Activated naive CD4-positive, alpha-beta T cell treated with anti-CD3 and anti-CD28 coated beads, Interleukin-2, amount 10 ng/mL, durations not matched to agents 7 days and 5 days (primary cell): ENCODE data around the gene MGST3.
"Not testable (repeated sequence)": the region's sequence is repeated elsewhere in the genome, so short reads cannot be mapped to it uniquely, and the experiment has no call there.

Experiments used
- CTCF ChIA-PET: fragments of 350-600 bp; sonication (Branson Sonifier 250); formaldehyde crosslinking; loops from one replicate; lab custom pipeline; 2021; ENCODE audit warnings: antibody characterized with exemption; lab: Charles Lee
- DNase-seq: peaks from one replicate; pipeline ENCODE4 v3.0.0-alpha.2; 2020
- H3K27ac Mint-ChIP-seq: one replicate; pipeline ENCODE4 v1.8.0; 2021; ENCODE audit warnings: mild to moderate bottlenecking, moderate library complexity, mixed read lengths
- H3K27me3 Mint-ChIP-seq: one replicate; pipeline ENCODE4 v1.8.0; 2021; ENCODE audit warnings: mild to moderate bottlenecking, mixed read lengths
- H3K36me3 Mint-ChIP-seq: one replicate; pipeline ENCODE4 v1.8.0; 2021; ENCODE audit warnings: mixed read lengths
- H3K4me1 Mint-ChIP-seq: one replicate; pipeline ENCODE4 v1.8.0; 2021; ENCODE audit warnings: mixed read lengths
- H3K4me3 Mint-ChIP-seq: one replicate; pipeline ENCODE4 v1.8.0; 2021; ENCODE audit warnings: mild to moderate bottlenecking, moderate library complexity, mixed read lengths
- H3K9me3 Mint-ChIP-seq: one replicate; pipeline ENCODE4 v1.8.0; 2021; ENCODE audit warnings: mixed read lengths

The MGST3 gene

DNA sequence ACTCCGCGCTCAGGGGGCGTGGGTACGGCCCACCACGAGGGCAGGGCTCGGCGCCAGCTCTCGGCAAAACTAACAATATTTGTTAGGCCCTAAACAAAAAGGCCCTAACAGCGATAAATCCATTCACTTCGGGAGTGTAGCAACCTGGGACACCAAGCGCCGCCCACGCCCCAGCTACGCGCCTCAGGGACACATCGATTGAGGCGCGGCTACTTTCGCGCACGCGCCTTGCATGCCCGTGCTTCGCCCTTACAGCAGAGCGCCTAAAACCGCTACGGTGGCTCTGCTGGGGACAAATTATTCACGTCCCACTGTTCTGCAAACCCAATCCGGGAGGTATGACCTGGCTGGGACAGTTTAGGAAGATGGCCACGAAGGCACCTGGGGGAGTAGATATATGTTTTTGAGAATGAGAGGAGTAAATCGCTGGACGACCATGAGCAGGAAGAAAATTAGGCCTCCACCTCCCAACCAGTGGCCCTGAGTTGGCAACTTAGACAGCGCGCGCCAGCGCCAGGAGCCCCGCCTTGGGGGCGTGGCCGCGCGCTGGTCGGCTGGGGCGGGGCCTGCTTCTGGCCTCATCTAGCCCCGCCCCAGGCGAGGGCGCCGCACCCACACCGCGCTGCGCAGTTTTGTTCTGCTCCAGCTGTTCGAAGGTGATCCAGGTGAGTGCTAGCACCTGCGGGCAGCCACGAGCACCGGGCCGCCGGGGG, at the start of gene MGST3:
TSS of gene MGST3 (plus strand) at position 606 of the 713 bp plus-strand sequence. CDS start 18,614 bp downstream, outside the sequence.
- H3K4me1 Mint-ChIP-seq: peaks cover 14% of the 10 kb centered on the region
- H3K27ac Mint-ChIP-seq: peak within 1 kb of the TSS; percentile 71
- CTCF ChIA-PET: interaction anchor here (0.6 to 0.9 kb wide), 3 partner anchors 32 to 212 kb away, joined by 3 read pairs; no protein-coding TSS in a partner anchor
- H3K36me3 Mint-ChIP-seq: no peaks in the 10 kb centered on the region
- peaks cover 13% of the 10 kb centered on the region for H3K27me3 Mint-ChIP-seq
- no peak within 1 kb of the TSS for H3K4me3 Mint-ChIP-seq
- H3K9me3 Mint-ChIP-seq: no peaks in the 10 kb centered on the region
- DNase-seq: peak; percentile 95

DNA sequence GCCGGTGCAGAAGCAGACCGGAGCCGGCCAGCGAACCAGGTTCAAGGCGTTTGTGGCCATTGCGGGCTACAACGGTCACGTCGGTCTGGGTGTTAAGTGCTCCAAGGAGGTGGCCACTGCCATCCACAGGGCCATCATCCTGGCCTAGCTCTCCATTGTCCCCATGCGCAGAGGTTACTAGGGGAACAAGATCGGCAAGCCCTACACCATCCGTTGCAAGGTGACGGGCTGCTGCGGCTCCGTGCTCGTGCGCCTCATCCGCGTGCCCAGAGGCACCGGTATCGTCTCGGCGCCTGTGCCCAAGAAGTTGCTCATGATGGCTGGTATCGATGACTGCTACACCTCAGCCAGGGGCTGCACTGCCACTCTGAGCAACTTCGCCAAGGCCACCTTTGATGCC, 49.1 kb upstream of the MGST3 start:
- Mint-ChIP-seq H3K9me3 (no peaks in the 10 kb centered on the region), H3K4me1 (no peaks in the 10 kb centered on the region), H3K27me3 (peaks cover 31% of the 10 kb centered on the region), H3K4me3 (no peak overlapping the region), H3K36me3 (no peaks in the 10 kb centered on the region), H3K27ac (no peak overlapping the region)
- no peak for DNase-seq
- CTCF ChIA-PET: no interaction called here

DNA sequence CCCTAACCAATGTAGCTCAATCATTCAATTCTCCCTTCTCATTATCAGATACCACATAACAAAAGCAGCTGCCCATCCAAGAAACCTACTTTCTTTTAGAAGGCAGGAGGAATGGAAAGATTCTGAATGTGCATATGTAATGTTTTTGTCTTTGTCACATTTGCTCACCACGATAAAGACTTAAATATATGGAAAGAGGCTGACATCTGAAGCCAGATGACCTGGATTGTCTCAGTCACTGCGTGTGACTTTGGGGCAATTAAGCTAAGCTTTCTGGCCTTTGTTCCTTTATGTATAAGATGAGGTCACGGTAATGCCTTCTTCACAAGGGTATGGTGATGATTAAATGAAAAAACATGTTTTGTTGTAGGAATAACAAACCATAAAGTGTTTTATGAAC, 44.6 kb upstream of the MGST3 start:
- no peaks in the 10 kb centered on the region for H3K36me3 Mint-ChIP-seq
- DNase-seq: no peak
- no peak overlapping the region for H3K4me3 Mint-ChIP-seq
- H3K4me1 Mint-ChIP-seq: no peaks in the 10 kb centered on the region
- CTCF ChIA-PET: interaction anchor here (1.0 to 1.7 kb wide), 3 partner anchors 177 to 219 kb away, joined by 3 to 5 read pairs (median 3); no protein-coding TSS in a partner anchor
- no peak overlapping the region for H3K27ac Mint-ChIP-seq
- H3K27me3 Mint-ChIP-seq: peaks cover 60% of the 10 kb centered on the region
- H3K9me3 Mint-ChIP-seq: no peaks in the 10 kb centered on the region

DNA sequence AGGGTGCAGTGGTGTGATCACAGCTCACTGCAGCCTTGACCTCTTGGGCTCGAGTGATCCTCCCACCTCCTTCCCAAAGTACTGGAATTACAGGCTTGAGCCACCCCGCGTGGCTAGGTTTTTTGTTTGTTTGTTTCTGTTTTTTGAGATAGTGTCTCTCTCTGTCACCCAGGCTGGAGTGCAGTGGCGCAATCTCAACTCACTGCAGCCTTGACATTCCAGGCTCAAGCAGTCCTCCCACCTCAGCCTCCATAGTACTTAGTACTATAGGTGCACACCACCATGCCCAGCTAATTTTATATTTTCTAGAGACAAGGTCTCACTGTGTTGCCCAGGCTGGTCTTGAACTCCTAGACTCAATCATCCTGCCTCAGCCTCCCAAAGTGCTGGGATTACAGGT, 39.6 kb upstream of the MGST3 start:
- not testable (repeated sequence) for DNase-seq, H3K27ac Mint-ChIP-seq, H3K9me3 Mint-ChIP-seq, H3K36me3 Mint-ChIP-seq, H3K4me1 Mint-ChIP-seq, H3K4me3 Mint-ChIP-seq
- CTCF ChIA-PET: interaction anchor here (1.1 to 4.6 kb wide), 7 partner anchors 8 to 337 kb away, joined by 3 to 59 read pairs (median 12); no protein-coding TSS in a partner anchor
- peaks cover 77% of the 10 kb centered on the region for H3K27me3 Mint-ChIP-seq

DNA sequence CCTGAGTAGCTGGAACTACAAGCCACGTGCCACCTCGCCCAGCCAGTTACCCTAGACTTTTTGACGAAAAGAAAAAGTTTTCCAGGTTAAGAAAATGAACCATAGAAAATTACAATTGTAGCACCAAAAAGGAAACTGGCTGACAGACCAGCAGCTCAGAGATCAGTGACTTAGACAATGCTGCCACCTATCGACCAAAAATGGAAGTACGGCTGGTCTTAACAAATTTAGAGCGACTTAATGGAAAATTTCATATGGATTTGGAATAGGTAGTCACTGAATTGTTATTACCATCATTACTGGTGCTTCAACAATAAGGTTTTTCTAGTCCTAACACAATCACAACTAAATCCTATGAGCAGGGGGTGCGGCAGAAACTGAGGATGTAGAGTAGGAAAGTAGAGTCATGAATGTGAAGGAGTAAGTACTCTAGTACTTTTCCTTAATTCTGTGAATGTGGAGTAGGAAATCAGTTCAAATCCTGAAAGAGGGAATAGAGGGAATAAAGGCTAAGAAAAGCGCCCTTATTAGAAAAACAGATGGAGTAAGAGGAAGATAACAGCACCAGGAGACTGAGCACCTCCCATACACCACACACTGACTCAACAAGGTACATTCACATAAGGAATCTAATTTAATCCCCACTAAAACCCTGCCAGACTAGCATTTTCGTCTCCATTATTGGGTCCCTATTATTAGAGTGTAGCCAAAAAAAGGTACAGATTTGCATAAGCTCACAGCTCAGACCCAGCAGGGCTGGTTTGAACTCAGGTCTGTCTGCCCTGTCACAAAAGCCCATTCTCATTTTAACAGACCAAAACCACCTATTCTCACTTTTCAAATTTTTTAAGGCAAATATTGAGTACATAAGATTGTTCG, 37.9 kb upstream of the MGST3 start:
- no peaks in the 10 kb centered on the region for H3K9me3 Mint-ChIP-seq
- DNase-seq: peak; percentile 84
- H3K4me3 Mint-ChIP-seq: no peak overlapping the region
- H3K27ac Mint-ChIP-seq: no peak overlapping the region
- peaks cover 80% of the 10 kb centered on the region for H3K27me3 Mint-ChIP-seq
- H3K4me1 Mint-ChIP-seq: peaks cover 19% of the 10 kb centered on the region
- CTCF ChIA-PET: interaction anchor here (0.6 to 4.6 kb wide), 18 partner anchors 9 to 578 kb away, joined by 3 to 59 read pairs (median 6); no protein-coding TSS in a partner anchor
- H3K36me3 Mint-ChIP-seq: no peaks in the 10 kb centered on the region

DNA sequence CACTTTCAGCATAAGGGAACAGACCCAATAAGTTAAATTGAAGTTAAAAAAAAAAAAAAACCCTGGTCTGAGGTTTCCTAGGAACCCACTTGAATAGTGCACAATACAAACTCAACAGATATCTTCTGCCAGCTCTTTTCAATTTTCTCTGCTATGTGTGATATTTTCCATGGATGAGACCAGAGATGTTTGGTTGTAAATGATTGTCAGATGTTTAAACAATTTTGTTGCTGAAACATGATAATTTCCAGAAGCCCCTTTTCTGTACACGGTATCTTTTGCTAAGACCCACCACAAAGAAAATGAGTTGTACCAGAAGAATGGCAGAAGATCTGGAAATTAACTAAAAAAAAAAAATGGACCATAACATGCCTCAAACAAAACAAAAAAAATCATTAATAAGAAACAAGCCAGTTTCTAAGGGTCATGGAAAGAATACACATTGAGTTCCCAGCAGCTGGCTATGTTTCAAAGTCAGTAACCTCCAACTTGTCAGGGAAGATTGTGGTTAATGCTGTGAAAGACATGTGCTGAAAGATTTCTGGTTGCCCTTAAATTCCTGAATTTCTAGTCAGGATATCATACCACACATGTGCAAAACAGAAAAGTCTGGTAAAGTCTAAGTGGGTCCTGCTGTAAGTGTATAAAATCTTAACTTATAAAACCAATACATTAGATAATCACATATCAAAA, 35.6 kb upstream of the MGST3 start:
- Mint-ChIP-seq H3K4me3 (no peak overlapping the region), H3K4me1 (peaks cover 29% of the 10 kb centered on the region), H3K27me3 (peaks cover 76% of the 10 kb centered on the region), H3K9me3 (no peaks in the 10 kb centered on the region), H3K36me3 (no peaks in the 10 kb centered on the region), H3K27ac (no peak overlapping the region)
- DNase-seq: no peak
- CTCF ChIA-PET: interaction anchor here (1.2 to 2.7 kb wide), 4 partner anchors 20 to 228 kb away, joined by 3 to 15 read pairs (median 6); partner anchors contain the start of gene TMCO1

DNA sequence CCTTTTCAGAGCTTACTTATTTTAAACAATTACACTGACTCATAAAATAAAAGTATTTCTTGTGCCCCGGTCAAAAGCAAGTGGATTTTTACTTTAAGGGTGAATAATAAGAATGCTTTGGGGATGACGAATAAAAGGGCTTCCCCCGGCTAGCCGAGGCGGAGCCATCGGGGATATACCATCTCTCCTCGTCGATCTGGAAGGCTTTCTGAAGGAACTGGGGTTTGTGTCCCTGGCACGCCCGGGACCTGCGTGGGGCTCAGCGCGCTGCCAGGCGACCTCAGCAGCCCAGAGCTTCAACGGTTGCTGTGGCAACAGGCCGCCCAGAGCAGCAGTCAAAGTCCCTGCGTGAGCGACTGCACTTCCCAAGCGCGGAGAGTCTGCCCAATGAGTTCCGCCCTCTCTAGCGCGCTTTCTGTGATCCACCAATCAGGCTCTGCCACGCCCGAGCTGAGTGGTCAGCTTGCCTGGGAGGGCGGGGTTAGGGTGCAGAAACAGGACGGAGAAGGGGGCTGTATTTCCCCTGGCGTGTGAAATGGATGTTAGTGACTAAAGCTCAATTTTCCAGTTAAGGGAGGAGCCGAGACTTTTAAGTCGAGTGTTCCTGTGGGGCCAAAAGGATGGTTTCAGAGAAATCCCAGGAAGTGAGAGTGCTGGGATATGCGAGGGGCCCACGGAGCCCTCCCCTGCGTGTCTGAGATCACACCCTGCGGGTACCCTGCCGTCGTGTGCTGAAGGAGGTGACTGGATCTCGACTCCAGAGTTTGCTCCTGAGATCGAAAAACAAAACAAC, 33.0 kb upstream of the MGST3 start:
- peaks cover 26% of the 10 kb centered on the region for H3K4me1 Mint-ChIP-seq
- peaks cover 65% of the 10 kb centered on the region for H3K27me3 Mint-ChIP-seq
- peak; percentile 94 for DNase-seq
- H3K27ac Mint-ChIP-seq: peak overlapping the region; percentile 39
- CTCF ChIA-PET: interaction anchor here (0.9 to 5.5 kb wide), 8 partner anchors 64 to 340 kb away, joined by 3 to 70 read pairs (median 4); no protein-coding TSS in a partner anchor
- no peaks in the 10 kb centered on the region for H3K36me3 Mint-ChIP-seq
- H3K4me3 Mint-ChIP-seq: peak overlapping the region; percentile 83
- H3K9me3 Mint-ChIP-seq: no peaks in the 10 kb centered on the region

DNA sequence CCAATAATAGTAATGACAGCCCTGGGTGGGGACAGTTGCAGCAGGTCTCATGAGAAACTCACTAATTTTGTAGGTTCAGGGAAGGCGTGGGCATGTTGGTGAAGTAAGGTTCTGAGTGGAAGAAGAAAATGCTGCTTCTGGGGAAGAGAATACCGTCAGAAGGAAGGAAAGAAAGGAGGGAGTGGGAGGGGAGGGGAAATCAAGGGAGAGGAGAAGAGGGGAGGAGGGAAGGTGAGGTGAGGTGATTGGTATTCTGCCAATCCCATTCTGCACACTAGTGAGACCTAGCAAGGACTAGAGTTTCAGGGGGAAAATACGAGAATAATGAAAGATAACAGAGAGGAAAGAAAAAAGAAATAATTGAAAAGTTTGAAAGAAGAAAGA, 32.4 kb upstream of the MGST3 start:
- peak overlapping the region; percentile 39 for H3K27ac Mint-ChIP-seq
- DNase-seq: no peak
- no peaks in the 10 kb centered on the region for H3K36me3 Mint-ChIP-seq
- peaks cover 27% of the 10 kb centered on the region for H3K4me1 Mint-ChIP-seq
- peaks cover 59% of the 10 kb centered on the region for H3K27me3 Mint-ChIP-seq
- H3K4me3 Mint-ChIP-seq: peak overlapping the region; percentile 83
- CTCF ChIA-PET: interaction anchor here (0.8 to 5.5 kb wide), 6 partner anchors 32 to 341 kb away, joined by 3 to 70 read pairs (median 6); partner anchors contain the start of gene MGST3
- H3K9me3 Mint-ChIP-seq: no peaks in the 10 kb centered on the region

DNA sequence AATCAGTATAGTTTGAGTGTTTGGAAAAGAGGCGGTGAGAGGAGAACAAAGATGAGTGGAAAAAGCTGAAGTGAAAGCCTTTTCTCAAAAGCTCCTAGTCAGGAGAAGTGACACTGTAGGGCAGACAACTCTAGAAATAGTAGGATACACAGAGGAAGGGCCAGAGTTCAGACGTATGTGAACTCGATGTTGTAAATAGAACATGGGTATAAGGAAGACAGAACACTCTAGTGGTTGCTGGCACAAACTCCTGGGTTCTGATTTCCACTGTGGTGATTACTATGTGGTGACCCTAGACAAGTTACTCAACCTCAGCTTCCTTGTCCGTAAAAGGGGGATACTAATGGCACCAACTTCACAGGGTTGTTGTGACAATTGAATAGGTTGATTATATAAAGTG, 30.2 kb upstream of the MGST3 start:
- no peak for DNase-seq
- H3K9me3 Mint-ChIP-seq: no peaks in the 10 kb centered on the region
- H3K4me3 Mint-ChIP-seq: no peak overlapping the region
- H3K4me1 Mint-ChIP-seq: peaks cover 27% of the 10 kb centered on the region
- CTCF ChIA-PET: interaction anchor here (0.6 to 5.5 kb wide), 18 partner anchors 10 to 324 kb away, joined by 3 to 70 read pairs (median 5); partner anchors contain the start of gene TMCO1
- H3K27ac Mint-ChIP-seq: no peak overlapping the region
- H3K27me3 Mint-ChIP-seq: peaks cover 51% of the 10 kb centered on the region
- H3K36me3 Mint-ChIP-seq: no peaks in the 10 kb centered on the region

DNA sequence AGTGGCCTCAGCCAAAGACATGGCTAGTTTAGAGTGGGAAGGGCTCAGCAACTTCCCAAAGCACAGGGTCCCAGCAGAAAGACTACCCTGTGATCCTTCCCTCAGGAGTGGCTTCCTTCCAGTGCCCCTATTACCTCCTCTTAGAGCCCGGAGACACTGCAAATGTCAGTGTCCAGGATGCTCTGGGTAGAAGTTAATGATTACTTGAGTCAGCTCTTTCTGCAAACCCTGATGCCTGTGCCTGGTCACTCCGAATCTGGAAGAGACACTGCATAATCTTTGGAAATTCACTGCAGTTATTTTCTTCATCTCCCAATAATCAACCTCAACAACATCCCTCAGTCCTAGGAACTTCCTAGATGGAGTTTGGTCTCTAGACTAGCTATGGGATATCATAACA, 27.2 kb upstream of the MGST3 start:
- no peak overlapping the region for H3K4me3 Mint-ChIP-seq
- H3K27ac Mint-ChIP-seq: no peak overlapping the region
- peaks cover 25% of the 10 kb centered on the region for H3K27me3 Mint-ChIP-seq
- no peaks in the 10 kb centered on the region for H3K36me3 Mint-ChIP-seq
- peaks cover 8% of the 10 kb centered on the region for H3K4me1 Mint-ChIP-seq
- no peaks in the 10 kb centered on the region for H3K9me3 Mint-ChIP-seq
- CTCF ChIA-PET: interaction anchor here (1.0 to 1.7 kb wide), 3 partner anchors 12 to 310 kb away, joined by 3 to 4 read pairs (median 3); no protein-coding TSS in a partner anchor
- DNase-seq: no peak

DNA sequence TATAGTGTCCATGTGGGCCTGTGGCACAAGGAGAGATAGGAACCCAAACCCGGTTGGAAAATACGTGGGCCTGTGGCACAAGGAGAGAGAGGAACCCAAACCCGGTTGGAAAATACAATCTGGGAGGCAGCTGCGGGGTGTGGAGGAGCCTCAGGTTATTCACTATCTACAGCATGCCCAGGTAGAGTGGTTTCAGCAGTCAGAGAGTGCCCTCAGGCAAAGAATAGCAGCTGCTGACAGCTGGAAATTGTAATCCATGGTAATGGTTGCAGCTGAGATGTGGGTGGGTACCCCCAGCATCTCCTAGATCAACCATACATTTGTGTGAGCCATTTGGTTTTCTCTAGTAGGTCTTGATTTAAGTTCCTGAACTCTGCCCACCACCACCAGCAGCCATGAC, 25.8 kb upstream of the MGST3 start:
- CTCF ChIA-PET: no interaction called here
- H3K27ac Mint-ChIP-seq: no peak overlapping the region
- DNase-seq: no peak
- H3K9me3 Mint-ChIP-seq: no peaks in the 10 kb centered on the region
- H3K27me3 Mint-ChIP-seq: peaks cover 20% of the 10 kb centered on the region
- H3K4me1 Mint-ChIP-seq: peaks cover 4% of the 10 kb centered on the region
- no peaks in the 10 kb centered on the region for H3K36me3 Mint-ChIP-seq
- no peak overlapping the region for H3K4me3 Mint-ChIP-seq

DNA sequence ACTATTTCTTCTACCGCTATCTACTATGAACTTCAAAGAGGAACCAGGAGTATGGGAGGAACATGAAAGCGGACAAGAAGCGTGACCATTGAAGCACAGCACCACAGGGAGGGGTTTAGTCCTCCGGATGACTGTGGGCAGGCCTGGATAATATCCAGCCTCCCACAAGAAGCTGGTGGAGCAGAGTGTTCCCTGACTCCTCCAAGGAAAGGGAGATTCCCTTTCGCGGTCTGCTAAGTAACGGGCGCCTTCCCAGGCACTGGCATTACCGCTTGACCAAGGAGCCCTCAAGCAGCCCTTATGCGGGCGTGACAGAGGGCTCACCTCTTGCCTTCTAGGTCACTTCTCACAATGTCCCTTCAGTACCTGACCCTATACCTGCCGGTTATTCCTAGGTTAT, 24.4 kb upstream of the MGST3 start:
- H3K27ac Mint-ChIP-seq, H3K9me3 Mint-ChIP-seq, CTCF ChIA-PET, H3K4me1 Mint-ChIP-seq, DNase-seq, H3K4me3 Mint-ChIP-seq, H3K36me3 Mint-ChIP-seq: not testable (repeated sequence)
- H3K27me3 Mint-ChIP-seq: peaks cover 23% of the 10 kb centered on the region

DNA sequence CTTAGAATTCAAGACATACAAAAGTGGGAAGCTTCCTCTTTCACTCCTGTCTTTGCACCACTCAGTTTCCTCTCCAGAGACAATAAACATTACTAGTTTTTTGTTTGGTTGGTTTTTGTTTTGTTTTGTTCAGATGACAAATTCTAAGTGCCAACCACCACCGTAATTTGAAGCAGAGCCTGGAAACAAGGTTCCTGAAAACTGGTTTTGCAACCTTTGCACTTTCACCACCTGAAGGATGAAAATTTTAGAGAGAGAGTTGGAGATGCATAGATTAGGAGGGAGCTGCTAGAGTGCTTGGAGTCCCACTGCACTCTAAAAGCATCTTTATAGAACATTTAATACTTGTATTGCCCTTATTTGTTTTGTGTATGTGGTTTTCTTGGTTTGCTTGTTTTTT, 20.2 kb upstream of the MGST3 start:
- no peak overlapping the region for H3K27ac Mint-ChIP-seq
- CTCF ChIA-PET: interaction anchor here (1.5 kb wide), 1 partner anchor 9 kb away, joined by 5 read pairs; no protein-coding TSS in a partner anchor

More for the DNA sequence above, 20.2 kb upstream of the MGST3 start:
- Mint-ChIP-seq H3K36me3 (no peaks in the 10 kb centered on the region), H3K4me3 (no peak overlapping the region), H3K4me1 (no peaks in the 10 kb centered on the region), H3K9me3 (peaks cover 4% of the 10 kb centered on the region), H3K27me3 (peaks cover 30% of the 10 kb centered on the region)
- no peak for DNase-seq
